HepG2 (cell line): ENCODE results near the gene SDHD. TPM values are rescaled to one million over a fixed set of nuclear protein-coding genes. Genes with fewer than 3 reads are reported as not detected.

Experiments used
- KAT2B ChIP-seq: fragments of 150-350 bp; IDR thresholded peaks from 2 replicates; pipeline ENCODE4 v1.6.1; 2014; ENCODE audit warnings: low read depth, low read length, borderline replicate concordance
- KLF12 ChIP-seq: sonication (generic); formaldehyde crosslinking; IDR thresholded peaks from 2 replicates; pipeline ENCODE4 v1.4.0; 2020; ENCODE audit warnings: missing genetic modification reagents, borderline replicate concordance
- KLF9 ChIP-seq: IDR thresholded peaks from 2 replicates; pipeline ENCODE4 v1.6.1; 2016; ENCODE audit warnings: low read depth
- NFE2L2 ChIP-seq: fragments of 150-350 bp; IDR thresholded peaks from 2 replicates; pipeline ENCODE4 v1.6.1; 2014; ENCODE audit warnings: low read length
- RFX1 ChIP-seq: fragments of 450-650 bp; IDR thresholded peaks from 2 replicates; pipeline ENCODE4 v1.6.1; 2017
- RXRA ChIP-seq: sonication (generic); formaldehyde crosslinking; IDR thresholded peaks from 2 replicates; pipeline ENCODE4 v1.5.1; 2020; ENCODE audit warnings: missing genetic modification reagents
- TFDP1 ChIP-seq: IDR thresholded peaks from 2 replicates; pipeline ENCODE4 v1.6.1; 2016; ENCODE audit warnings: missing compliant biosample characterization, missing genetic modification reagents, borderline replicate concordance
- YEATS4 ChIP-seq: sonication (generic); formaldehyde crosslinking; IDR thresholded peaks from 2 replicates; pipeline ENCODE4 v1.4.0; 2020; ENCODE audit warnings: missing genetic modification reagents, borderline replicate concordance
- ZBTB3 ChIP-seq: sonication (generic); formaldehyde crosslinking; IDR thresholded peaks from 2 replicates; pipeline ENCODE4 v1.4.0; 2020; ENCODE audit warnings: low read depth, mild to moderate bottlenecking, moderate library complexity, missing genetic modification reagents, borderline replicate concordance
- ZNF10 ChIP-seq: sonication (generic); formaldehyde crosslinking; IDR thresholded peaks from 2 replicates; pipeline ENCODE4 v1.4.0; 2020; ENCODE audit warnings: mild to moderate bottlenecking, low read depth, missing genetic modification reagents, borderline replicate concordance
- ZZZ3 ChIP-seq: sonication (generic); formaldehyde crosslinking; IDR thresholded peaks from 2 replicates; pipeline ENCODE4 v1.4.0; 2020; ENCODE audit warnings: missing genetic modification reagents, mild to moderate bottlenecking, borderline replicate concordance
- polyA plus RNA-seq, 8 experiments: library from polyadenylated mRNA; depleted of rRNA in 3 of 8; stranded (reverse) in 7 of 8; unstranded in 1 of 8; fragments of >200 nt; fragmentation: Illumina TruSeq in 4 of 8; extraction: Trizol in 4 of 8; gene quantifications; 2 replicates each; pipeline versions ENCODE4 v1.2.1 to v1.2.3, GENCODE V29; 2011 to 2016; ENCODE audit warnings: low read depth in 4 of 8, missing spikeins in 1 of 8, mixed read lengths in 1 of 8; ENCODE audit not compliant: insufficient read depth in 1 of 8
- total RNA-seq, 5 experiments: library from RNA; depleted of rRNA; stranded (reverse); fragments of >200 nt; fragmentation: Illumina TruSeq; extraction: Trizol; gene quantifications; 2 replicates each; pipeline ENCODE4 v1.2.3, GENCODE V29; 2016; ENCODE audit warnings: low read depth in 1 of 5
- TF ChIP-seq, protein P1 (sequence below): IDR thresholded peaks from 2 replicates; pipeline ENCODE4 v1.4.0; 2020; ENCODE audit warnings: mild to moderate bottlenecking, missing genetic modification reagents
- TF ChIP-seq, protein P2 (sequence below): sonication (generic); formaldehyde crosslinking; IDR thresholded peaks from 2 replicates; pipeline ENCODE4 v1.4.0; 2020; ENCODE audit warnings: missing genetic modification reagents
- TF ChIP-seq, protein P3 (sequence below), 2 experiments: sonication (generic) in 1 of 2; formaldehyde crosslinking in 1 of 2; IDR thresholded peaks; 2 replicates each; pipeline versions ENCODE4 v1.5.1 to v1.6.1; 2011 to 2020; ENCODE audit warnings: borderline replicate concordance in 1 of 2, low read depth in 1 of 2, low read length in 1 of 2, mild to moderate bottlenecking in 1 of 2, missing genetic modification reagents in 1 of 2, moderate library complexity in 1 of 2
- TF ChIP-seq, protein P4 (sequence below): sonication (generic); formaldehyde crosslinking; IDR thresholded peaks from 2 replicates; pipeline ENCODE4 v1.4.0; 2020; ENCODE audit warnings: mild to moderate bottlenecking, missing genetic modification reagents

SDHD gene
- total and polyA plus RNA-seq, 2 of the 13 experiments (the other 11 are each of a cell fraction or from before 2014, with no cell fraction given) = 117 to 123 TPM

GRCh38 chr11:112073941-112074811 lies 12.5 kb upstream of the SDHD start, which contains the start of the genes NKAPD1 and PIH1D2 (continued):
- TF ChIP-seq, protein P1, sequence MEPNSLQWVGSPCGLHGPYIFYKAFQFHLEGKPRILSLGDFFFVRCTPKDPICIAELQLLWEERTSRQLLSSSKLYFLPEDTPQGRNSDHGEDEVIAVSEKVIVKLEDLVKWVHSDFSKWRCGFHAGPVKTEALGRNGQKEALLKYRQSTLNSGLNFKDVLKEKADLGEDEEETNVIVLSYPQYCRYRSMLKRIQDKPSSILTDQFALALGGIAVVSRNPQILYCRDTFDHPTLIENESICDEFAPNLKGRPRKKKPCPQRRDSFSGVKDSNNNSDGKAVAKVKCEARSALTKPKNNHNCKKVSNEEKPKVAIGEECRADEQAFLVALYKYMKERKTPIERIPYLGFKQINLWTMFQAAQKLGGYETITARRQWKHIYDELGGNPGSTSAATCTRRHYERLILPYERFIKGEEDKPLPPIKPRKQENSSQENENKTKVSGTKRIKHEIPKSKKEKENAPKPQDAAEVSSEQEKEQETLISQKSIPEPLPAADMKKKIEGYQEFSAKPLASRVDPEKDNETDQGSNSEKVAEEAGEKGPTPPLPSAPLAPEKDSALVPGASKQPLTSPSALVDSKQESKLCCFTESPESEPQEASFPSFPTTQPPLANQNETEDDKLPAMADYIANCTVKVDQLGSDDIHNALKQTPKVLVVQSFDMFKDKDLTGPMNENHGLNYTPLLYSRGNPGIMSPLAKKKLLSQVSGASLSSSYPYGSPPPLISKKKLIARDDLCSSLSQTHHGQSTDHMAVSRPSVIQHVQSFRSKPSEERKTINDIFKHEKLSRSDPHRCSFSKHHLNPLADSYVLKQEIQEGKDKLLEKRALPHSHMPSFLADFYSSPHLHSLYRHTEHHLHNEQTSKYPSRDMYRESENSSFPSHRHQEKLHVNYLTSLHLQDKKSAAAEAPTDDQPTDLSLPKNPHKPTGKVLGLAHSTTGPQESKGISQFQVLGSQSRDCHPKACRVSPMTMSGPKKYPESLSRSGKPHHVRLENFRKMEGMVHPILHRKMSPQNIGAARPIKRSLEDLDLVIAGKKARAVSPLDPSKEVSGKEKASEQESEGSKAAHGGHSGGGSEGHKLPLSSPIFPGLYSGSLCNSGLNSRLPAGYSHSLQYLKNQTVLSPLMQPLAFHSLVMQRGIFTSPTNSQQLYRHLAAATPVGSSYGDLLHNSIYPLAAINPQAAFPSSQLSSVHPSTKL (CRISPR knock-in tag) = peak; percentile 35; the same call in 1 of the 2 replicates
- TF ChIP-seq YEATS4 (CRISPR knock-in tag) (0 out of 2 replicates have a peak, but pooled peaks have one; percentile 71), ZZZ3 (CRISPR knock-in tag) (no peak), KAT2B (no peak), KLF12 (CRISPR knock-in tag) (peak; percentile 68; the same call in 1 of the 2 replicates), ZBTB3 (CRISPR knock-in tag) (no peak), NFE2L2 (no peak; the same call in 1 of the 2 replicates), RFX1 (peak; percentile 86), TFDP1 (CRISPR knock-in tag) (peak; percentile 34; the same call in 1 of the 2 replicates), RXRA (peak; percentile 59; the same call in 1 of the 2 replicates), KLF9 (CRISPR knock-in tag) (no peak), ZNF10 (no peak)
- TF ChIP-seq, protein P2, sequence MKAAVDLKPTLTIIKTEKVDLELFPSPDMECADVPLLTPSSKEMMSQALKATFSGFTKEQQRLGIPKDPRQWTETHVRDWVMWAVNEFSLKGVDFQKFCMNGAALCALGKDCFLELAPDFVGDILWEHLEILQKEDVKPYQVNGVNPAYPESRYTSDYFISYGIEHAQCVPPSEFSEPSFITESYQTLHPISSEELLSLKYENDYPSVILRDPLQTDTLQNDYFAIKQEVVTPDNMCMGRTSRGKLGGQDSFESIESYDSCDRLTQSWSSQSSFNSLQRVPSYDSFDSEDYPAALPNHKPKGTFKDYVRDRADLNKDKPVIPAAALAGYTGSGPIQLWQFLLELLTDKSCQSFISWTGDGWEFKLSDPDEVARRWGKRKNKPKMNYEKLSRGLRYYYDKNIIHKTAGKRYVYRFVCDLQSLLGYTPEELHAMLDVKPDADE (CRISPR knock-in tag) = no peak
- TF ChIP-seq, protein P3, sequence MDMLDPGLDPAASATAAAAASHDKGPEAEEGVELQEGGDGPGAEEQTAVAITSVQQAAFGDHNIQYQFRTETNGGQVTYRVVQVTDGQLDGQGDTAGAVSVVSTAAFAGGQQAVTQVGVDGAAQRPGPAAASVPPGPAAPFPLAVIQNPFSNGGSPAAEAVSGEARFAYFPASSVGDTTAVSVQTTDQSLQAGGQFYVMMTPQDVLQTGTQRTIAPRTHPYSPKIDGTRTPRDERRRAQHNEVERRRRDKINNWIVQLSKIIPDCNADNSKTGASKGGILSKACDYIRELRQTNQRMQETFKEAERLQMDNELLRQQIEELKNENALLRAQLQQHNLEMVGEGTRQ (IDR thresholded peaks at IDR 0.05; ENCODE audit: low read depth, low read length) = no peak
- TF ChIP-seq, protein P3 (CRISPR knock-in tag; IDR thresholded peaks at IDR 0.05; ENCODE audit: borderline replicate concordance) = no peak
- TF ChIP-seq, protein P4, sequence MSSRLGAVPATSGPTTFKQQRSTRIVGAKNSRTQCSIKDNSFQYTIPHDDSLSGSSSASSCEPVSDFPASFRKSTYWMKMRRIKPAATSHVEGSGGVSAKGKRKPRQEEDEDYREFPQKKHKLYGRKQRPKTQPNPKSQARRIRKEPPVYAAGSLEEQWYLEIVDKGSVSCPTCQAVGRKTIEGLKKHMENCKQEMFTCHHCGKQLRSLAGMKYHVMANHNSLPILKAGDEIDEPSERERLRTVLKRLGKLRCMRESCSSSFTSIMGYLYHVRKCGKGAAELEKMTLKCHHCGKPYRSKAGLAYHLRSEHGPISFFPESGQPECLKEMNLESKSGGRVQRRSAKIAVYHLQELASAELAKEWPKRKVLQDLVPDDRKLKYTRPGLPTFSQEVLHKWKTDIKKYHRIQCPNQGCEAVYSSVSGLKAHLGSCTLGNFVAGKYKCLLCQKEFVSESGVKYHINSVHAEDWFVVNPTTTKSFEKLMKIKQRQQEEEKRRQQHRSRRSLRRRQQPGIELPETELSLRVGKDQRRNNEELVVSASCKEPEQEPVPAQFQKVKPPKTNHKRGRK = no peak
